IgD-negative memory B cell (primary cell): ENCODE measurements around the gene LRP1. TPM values are rescaled to one million over a fixed set of nuclear protein-coding genes. Genes with fewer than 3 reads are reported as not detected.
A peak's percentile ranks its signal among the peaks of the same experiment; 100 is the strongest.

ENCODE experiments used
- H3K27ac Mint-ChIP-seq, 3 donors: one replicate each; pipeline ENCODE4 v1.8.0; 2020 to 2022; ENCODE audit warnings: mild to moderate bottlenecking in 3 of 3, mixed read lengths in 3 of 3, moderate library complexity in 1 of 3
- H3K27me3 Mint-ChIP-seq: one replicate; pipeline ENCODE4 v1.8.0; 2021; ENCODE audit warnings: mixed read lengths
- H3K36me3 Mint-ChIP-seq: one replicate; pipeline ENCODE4 v1.8.0; 2020; ENCODE audit warnings: mild to moderate bottlenecking, mixed read lengths
- H3K4me1 Mint-ChIP-seq, 3 donors: one replicate each; pipeline ENCODE4 v1.8.0; 2020 to 2022; ENCODE audit warnings: mixed read lengths in 3 of 3, mild to moderate bottlenecking in 1 of 3
- H3K4me3 Mint-ChIP-seq, 4 donors: one replicate each; pipeline ENCODE4 v1.8.0; 2020 to 2022; ENCODE audit warnings: mild to moderate bottlenecking in 4 of 4, mixed read lengths in 4 of 4, moderate library complexity in 3 of 4
- H3K9me3 Mint-ChIP-seq, 3 donors: one replicate each; pipeline ENCODE4 v1.8.0; 2020 to 2021; ENCODE audit warnings: mixed read lengths in 3 of 3, mild to moderate bottlenecking in 1 of 3
- polyA plus RNA-seq: library from polyadenylated mRNA; unstranded; fragments of 300-500 nt; fragmentation: Illumina TruSeq; gene quantifications from one replicate; pipeline ENCODE4 v1.2.3, GENCODE V29; 2021

Gene LRP1
- polyA plus RNA-seq, 1 donor from 2014 or later: 0.19 TPM

DNA sequence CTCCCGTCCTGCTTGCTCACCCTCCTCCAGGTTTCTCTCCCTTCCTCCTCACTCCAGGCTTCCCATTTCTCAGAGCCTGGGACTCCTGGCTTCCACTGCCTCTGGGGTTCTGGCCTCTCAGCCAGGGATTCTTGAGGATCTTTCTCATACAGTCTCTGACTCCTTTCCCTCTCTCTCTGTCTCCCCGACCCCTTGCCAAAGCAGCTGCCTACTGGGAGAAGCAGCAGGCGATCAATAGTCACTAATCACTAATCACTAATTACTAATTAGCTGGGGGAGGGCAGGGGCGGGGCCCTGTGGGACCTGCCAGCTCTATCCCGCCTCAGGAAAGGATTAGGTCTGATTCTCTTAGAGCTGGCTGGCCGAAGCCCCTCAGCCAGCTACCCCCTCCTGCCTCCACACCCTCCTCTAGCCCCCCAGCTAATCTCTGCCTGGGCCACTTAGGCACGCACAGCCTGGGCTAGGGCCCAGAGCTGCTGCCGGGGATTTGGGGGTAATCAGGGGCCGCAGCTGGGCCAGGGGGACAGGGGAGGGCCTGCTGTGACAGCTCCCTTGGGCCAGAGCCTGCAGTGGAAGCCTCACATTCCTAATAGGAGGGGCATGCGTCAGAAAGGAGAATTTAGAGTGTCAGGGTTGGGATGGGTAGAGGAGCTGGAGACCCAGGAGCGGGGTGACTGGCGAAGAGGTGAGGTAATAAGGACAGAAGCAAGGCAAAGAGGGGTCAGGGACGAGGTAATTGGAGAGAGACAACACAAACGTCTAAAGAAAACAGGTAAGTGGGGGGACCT, 91.1 kb downstream of the LRP1 start:
- peak overlapping the region in 2 of 4 donors; percentile 8 to 47 for H3K4me3 Mint-ChIP-seq
- H3K27me3 Mint-ChIP-seq: peaks cover 75% of the 10 kb centered on the region
- H3K27ac Mint-ChIP-seq: peak overlapping the region in 1 of 3 donors; percentile 2
- H3K36me3 Mint-ChIP-seq: peaks cover 2% of the 10 kb centered on the region
- H3K9me3 Mint-ChIP-seq: no peaks in the 10 kb centered on the region
- H3K4me1 Mint-ChIP-seq: peaks cover under 1 to 38% (median 34%) of the 10 kb centered on the region in 3 donors

DNA sequence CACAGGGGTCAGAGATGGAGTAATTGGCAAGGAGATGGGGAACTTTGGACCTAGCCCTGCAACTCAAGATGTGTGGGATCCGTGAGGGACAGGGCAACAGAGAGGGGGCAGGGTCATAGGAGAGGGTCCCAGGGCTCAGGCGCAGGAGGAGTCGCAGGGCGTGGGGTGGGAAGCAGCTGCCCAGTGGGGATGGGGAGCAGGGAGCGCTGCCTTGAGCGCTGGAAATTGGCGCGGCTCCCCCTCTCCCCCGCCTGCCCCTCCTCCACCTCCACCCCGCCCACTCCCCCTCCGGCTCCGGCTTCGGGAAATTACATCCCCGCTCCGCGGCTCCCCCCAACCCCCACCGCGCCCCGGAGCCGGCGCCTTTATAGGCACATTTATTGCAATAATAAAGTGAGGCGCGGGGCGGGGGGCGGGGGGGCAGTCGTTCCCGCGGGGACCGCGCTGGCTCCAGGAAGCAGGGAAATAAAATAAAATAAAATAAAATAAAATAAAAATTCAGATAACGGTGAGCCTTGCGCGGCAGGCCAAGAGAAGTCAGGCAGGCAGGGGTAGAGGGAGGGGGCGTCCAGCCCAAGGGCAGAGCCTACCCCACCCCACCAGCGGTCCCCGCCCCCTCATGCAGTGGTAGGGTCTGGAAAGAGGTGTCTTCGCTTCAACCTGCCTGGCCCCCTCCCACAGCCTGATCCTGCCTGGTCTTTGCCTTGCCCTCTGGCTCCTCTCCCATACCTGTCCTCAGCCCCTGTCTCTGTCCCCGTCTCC, 91.9 kb downstream of the LRP1 start:
- Mint-ChIP-seq H3K4me1 (peaks cover 0 to 36% (median 34%) of the 10 kb centered on the region in 3 donors), H3K4me3 (no peak overlapping the region), H3K36me3 (peaks cover 2% of the 10 kb centered on the region), H3K9me3 (no peaks in the 10 kb centered on the region), H3K27me3 (peaks cover 73% of the 10 kb centered on the region), H3K27ac (no peak overlapping the region)

DNA sequence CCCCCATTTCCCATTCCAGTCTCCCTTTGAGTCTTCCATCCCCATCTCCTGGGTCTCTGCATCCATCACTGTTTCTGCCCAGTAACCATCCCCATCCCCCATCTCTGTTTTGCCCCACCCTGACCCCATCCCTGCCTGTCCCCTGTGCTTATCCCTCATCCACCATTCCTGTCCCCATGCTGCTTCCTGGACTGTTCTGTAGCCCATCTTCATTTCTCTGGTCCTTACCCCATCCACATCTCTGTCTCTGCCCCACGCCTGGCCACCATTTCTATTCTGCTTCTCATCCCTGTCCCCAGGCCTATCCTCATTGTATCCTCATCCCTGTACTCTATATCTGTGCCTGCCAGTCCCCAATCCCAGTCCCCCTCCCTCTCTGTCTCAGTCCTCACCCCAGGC, 92.5 kb downstream of the LRP1 start:
- peaks cover 4% of the 10 kb centered on the region for H3K36me3 Mint-ChIP-seq
- peaks cover 5 to 33% (median 32%) of the 10 kb centered on the region in 3 donors for H3K4me1 Mint-ChIP-seq
- H3K27ac Mint-ChIP-seq: no peak overlapping the region
- peaks cover 70% of the 10 kb centered on the region for H3K27me3 Mint-ChIP-seq
- no peaks in the 10 kb centered on the region for H3K9me3 Mint-ChIP-seq
- H3K4me3 Mint-ChIP-seq: peak overlapping the region in 1 of 4 donors; percentile 79

DNA sequence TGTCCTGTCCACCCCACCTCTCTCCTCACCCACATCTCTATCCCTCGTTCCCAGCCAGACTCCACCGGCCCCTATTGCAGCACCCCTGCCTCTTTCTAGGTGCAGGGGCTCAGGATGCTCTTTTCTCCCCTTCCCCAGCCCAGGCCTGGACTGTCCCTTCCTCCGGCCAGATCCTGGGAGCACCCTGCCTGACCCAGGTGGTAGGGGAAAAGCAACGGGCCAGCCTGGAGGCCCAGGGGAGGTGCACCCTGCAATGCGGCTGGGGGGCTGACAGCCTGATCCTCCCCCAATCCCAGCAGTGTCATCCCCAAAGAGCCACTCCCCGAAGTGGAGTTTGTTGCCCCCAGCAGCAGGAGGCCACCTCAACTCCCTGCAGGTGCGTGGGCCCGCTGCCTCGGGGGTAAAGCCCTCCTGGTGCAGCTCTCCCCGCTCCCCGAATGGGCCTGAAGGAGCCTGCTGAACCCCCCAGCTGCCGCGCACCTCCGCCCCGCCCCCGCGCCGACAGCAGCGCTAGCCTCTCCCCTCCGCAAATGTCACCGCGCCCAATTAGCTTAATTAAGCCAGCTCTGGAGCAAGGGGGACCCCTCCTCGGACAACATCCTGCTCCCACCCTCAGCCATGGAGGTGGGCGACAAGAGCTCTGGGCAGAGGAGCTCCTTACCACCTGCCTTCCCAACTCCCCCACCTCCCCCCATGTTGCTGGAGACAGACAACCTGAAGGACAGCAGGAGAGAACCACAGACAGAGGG, 93.1 kb downstream of the LRP1 start:
- no peak overlapping the region for H3K27ac Mint-ChIP-seq
- peaks cover 5 to 33% (median 30%) of the 10 kb centered on the region in 3 donors for H3K4me1 Mint-ChIP-seq
- peaks cover 71% of the 10 kb centered on the region for H3K27me3 Mint-ChIP-seq
- peaks cover 4% of the 10 kb centered on the region for H3K36me3 Mint-ChIP-seq
- peak overlapping the region in 1 of 4 donors; percentile 79 for H3K4me3 Mint-ChIP-seq
- H3K9me3 Mint-ChIP-seq: no peaks in the 10 kb centered on the region

DNA sequence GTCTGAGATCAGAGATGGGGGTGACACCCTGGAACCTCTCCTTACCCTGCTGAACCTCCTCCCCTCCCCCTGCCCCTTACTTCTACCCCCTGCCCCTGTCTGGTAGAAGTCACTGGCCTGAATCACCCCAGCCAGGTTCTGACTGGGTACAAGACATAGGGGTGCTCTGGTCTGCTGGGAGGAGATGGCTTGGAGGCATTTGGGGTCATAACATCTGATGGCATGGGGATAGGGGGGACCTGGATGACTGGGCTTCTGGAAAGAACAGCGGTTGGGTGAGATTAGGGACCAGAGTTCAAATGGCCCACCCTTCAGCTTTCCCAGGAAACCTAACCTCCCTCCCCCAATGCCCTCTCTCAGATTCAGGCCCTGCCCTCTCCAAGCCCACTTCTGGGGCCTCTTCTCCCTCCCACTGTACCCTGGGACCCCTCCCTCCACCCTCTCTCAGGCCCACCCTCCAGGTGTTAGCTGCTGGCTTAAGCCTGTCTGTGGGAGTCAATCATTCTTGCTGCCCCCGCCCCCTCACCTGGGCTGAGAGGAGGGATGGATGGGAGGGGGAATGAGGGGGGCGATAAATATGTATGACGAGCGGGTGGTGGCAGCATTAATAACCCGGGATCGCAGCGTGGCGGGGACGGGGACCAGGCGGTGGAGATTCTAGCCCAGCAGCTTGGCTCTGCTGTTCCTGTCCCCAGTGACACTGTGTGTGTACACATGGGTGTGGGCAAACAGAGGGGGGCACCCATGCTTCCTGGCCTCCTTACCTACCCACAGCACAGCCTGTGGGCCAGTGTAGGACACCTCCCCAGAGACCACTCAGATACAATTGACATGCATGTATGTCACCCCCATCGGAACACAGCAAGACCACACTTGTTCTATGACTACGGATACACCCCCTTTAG, 94.3 kb downstream of the LRP1 start:
- Mint-ChIP-seq H3K4me1 (peaks cover 10 to 36% (median 33%) of the 10 kb centered on the region in 3 donors), H3K4me3 (peak overlapping the region in 2 of 4 donors; percentile 4 to 65), H3K9me3 (no peaks in the 10 kb centered on the region), H3K36me3 (peaks cover 2% of the 10 kb centered on the region), H3K27me3 (peaks cover 70% of the 10 kb centered on the region), H3K27ac (peak overlapping the region in 2 of 3 donors; percentile 20 to 24)

DNA sequence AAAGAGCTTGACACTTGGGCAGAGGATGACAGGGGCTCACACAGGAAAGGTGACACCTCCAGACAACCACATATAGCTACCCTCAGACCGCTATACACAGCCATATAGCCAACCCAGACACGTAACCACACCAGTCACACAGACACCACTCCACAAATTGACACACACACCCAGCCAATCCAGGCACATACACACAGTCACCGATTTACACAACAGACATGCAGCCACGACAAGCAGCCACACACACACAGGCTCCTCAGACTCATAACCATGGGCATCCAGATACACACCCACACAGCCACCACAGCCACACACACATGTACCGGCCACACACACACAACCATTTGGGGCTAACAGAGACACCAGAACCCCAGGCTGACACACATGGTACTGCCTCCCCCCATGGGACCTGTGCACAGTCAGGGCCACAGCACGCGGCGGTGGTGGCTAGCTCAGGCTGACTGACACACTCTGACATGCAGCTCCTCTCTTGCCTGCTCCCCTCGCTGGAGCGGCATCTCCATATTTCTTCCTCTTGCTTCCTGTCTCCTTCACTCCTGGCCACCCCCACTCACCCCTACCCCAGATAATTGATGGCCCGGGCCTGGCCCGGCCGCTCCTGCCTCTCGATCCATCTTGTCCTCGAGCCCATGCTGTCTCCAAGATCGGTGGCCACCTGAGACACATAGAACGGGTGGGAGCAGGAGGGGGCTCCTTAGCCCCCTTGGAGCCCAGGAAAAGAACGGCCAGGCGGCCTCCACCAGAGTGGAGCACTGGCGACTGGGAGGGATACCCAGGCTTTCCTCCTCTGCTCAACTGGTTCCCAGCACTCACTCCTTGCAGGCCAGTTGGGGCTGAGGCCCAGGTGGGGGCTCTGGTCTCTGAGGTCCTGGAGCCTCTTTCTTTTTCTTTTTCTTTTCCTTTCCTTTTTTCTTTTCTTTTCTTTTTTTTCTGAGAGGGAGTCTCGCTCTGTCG, 95.2 kb downstream of the LRP1 start:
- Mint-ChIP-seq H3K27ac (peak overlapping the region in 2 of 3 donors; percentile 20 to 24), H3K4me3 (peak overlapping the region in 2 of 4 donors; percentile 65), H3K36me3 (peaks cover 2% of the 10 kb centered on the region), H3K9me3 (no peaks in the 10 kb centered on the region), H3K4me1 (peaks cover 13 to 35% (median 29%) of the 10 kb centered on the region in 3 donors), H3K27me3 (peaks cover 61% of the 10 kb centered on the region)

DNA sequence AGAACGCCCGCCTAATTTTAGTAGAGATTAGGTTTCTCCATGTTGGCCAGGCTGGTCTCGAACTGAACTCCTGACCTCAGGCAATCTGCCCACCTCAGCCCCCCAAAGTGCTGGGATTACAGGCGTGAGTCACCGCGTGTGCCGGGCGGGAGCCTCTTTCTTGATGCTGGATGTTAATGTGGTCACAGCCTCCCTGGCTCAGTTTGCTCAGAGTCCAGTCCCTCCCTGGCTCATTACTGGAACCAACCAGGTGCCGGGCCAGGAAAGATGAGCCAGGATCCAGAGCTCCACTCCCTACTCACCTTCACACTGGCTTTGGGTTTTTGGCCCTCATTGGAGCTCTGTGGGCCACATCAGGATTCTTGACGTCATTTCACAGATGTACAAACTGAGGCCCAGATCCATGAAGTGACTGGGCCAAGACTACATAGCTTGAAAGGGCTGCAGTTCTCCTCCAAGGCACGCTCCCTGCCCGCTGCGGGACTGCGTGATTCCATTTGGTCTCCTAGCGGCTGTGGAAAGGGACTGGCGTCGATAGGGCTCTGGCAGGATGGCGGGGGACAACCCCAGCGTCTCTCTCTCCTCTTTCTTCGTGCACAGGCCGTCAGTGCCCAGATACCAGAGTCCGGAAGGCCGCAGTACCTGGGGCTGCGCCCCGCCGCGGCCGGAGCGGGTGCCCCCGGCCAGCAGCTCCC, 96.1 kb downstream of the LRP1 start:
- peak overlapping the region in 2 of 3 donors; percentile 8 to 43 for H3K27ac Mint-ChIP-seq

DNA sequence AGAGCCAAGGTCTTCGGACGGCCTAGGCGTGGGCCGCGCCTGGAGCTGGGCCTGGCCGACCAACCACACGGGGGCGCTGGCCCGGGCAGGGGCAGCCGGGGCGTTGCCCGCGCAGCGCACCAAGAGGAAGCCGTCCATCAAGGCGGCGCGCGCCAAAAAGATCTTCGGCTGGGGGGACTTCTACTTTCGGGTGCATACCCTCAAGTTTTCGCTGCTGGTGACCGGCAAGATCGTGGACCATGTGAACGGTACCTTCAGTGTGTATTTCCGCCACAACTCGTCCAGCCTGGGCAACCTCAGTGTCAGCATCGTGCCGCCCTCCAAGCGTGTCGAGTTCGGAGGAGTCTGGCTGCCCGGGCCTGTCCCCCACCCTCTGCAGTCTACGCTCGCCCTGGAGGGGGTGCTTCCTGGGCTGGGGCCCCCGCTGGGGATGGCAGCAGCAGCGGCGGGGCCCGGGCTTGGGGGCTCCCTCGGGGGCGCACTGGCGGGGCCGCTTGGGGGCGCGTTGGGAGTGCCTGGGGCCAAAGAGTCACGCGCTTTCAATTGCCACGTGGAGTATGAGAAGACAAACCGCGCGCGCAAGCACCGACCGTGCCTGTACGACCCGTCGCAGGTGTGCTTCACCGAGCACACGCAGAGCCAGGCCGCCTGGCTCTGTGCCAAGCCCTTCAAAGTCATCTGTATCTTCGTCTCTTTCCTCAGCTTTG, 96.8 kb downstream of the LRP1 start:
- H3K4me1 Mint-ChIP-seq: peaks cover 27 to 35% (median 33%) of the 10 kb centered on the region in 3 donors
- H3K27me3 Mint-ChIP-seq: peaks cover 49% of the 10 kb centered on the region
- peak overlapping the region; percentile 43 to 95 (median 59) for H3K27ac Mint-ChIP-seq
- H3K36me3 Mint-ChIP-seq: peaks cover 2% of the 10 kb centered on the region
- no peaks in the 10 kb centered on the region for H3K9me3 Mint-ChIP-seq
- H3K4me3 Mint-ChIP-seq: peak overlapping the region in 3 of 4 donors; percentile 39 to 88 (median 82)

More for the DNA sequence above, 96.1 kb downstream of the LRP1 start:
- peaks cover 2% of the 10 kb centered on the region for H3K36me3 Mint-ChIP-seq
- H3K9me3 Mint-ChIP-seq: no peaks in the 10 kb centered on the region
- peaks cover 53% of the 10 kb centered on the region for H3K27me3 Mint-ChIP-seq
- H3K4me3 Mint-ChIP-seq: no peak overlapping the region
- peaks cover 21 to 36% (median 32%) of the 10 kb centered on the region in 3 donors for H3K4me1 Mint-ChIP-seq

DNA sequence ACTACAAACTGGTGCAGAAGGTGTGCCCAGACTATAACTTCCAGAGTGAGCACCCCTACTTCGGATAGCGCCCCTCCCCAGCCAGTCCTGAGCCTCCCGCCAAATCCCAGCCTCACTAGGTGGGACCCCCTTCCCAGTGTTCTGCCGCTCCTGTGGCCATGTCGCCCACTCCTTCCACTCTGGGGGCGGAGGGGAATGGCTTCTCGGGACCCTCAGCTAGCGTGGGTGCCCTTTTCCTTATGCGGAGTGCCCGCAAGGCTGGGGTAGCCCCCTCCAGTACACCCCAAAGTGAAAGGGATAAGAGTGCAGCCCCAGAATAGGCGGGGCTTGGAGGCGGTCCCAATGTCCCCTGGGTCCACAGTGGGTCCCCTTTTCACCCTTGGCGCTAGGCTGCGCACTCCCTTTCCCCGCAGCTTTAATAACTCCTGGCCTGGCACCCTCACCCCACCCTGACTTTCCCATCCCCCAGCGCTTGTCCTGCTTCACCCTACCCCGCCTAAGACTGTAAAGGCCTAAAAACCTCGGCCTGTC, 97.5 kb downstream of the LRP1 start:
- H3K4me3 Mint-ChIP-seq: peak overlapping the region in 3 of 4 donors; percentile 39 to 88 (median 82)
- H3K27me3 Mint-ChIP-seq: peaks cover 48% of the 10 kb centered on the region
- peak overlapping the region; percentile 41 to 95 (median 59) for H3K27ac Mint-ChIP-seq
- no peaks in the 10 kb centered on the region for H3K9me3 Mint-ChIP-seq
- H3K4me1 Mint-ChIP-seq: peaks cover 31 to 39% (median 36%) of the 10 kb centered on the region in 3 donors
- H3K36me3 Mint-ChIP-seq: peaks cover 4% of the 10 kb centered on the region

DNA sequence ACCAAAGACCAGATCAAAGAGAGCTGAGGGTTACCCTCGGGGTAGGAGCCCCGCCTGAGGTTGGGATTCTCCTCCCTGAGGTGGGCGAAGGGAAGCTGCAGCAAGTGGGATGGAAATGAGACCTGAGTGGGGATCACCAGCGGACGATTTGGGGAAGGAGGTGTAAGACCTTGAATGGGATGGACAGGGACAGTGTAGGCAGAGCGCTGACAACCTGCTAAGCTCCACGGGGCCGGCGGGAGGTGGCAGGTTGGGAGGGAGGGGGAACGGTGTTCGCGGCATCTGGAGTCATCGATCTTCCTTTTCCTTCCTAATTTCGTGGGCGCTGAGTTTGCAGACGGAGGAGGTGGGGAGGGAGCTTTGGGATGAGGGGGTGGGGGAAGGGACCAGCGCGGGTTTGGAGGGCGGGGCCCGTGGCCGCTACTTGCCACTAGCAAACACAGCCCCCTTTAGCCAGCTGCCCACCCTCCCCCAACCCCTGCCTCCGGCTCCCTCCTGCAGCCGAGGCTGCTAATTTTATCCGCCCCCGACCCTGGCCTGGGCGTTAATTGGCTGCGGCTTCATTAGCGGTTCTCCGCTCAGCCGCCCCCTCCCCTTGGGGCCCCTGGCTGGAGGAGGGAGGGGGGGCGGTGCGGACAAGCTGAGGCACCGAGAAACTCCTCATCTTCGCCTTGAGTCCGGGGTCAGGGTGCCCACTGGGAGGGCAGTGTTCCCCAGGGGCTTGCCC, 98.5 kb downstream of the LRP1 start:
- no peaks in the 10 kb centered on the region for H3K9me3 Mint-ChIP-seq
- H3K4me3 Mint-ChIP-seq: peak overlapping the region; percentile 29 to 90 (median 62)
- peaks cover 4% of the 10 kb centered on the region for H3K36me3 Mint-ChIP-seq
- H3K27me3 Mint-ChIP-seq: peaks cover 39% of the 10 kb centered on the region
- H3K4me1 Mint-ChIP-seq: peaks cover 31 to 40% (median 36%) of the 10 kb centered on the region in 3 donors
- H3K27ac Mint-ChIP-seq: peak overlapping the region; percentile 39 to 95 (median 68)
